ENCODE data around the gene CLIC4.
"Not testable (repeated sequence)": the region's sequence is repeated elsewhere in the genome, so short reads cannot be mapped to it uniquely, and the experiment has no call there.

The CLIC4 gene

DNA sequence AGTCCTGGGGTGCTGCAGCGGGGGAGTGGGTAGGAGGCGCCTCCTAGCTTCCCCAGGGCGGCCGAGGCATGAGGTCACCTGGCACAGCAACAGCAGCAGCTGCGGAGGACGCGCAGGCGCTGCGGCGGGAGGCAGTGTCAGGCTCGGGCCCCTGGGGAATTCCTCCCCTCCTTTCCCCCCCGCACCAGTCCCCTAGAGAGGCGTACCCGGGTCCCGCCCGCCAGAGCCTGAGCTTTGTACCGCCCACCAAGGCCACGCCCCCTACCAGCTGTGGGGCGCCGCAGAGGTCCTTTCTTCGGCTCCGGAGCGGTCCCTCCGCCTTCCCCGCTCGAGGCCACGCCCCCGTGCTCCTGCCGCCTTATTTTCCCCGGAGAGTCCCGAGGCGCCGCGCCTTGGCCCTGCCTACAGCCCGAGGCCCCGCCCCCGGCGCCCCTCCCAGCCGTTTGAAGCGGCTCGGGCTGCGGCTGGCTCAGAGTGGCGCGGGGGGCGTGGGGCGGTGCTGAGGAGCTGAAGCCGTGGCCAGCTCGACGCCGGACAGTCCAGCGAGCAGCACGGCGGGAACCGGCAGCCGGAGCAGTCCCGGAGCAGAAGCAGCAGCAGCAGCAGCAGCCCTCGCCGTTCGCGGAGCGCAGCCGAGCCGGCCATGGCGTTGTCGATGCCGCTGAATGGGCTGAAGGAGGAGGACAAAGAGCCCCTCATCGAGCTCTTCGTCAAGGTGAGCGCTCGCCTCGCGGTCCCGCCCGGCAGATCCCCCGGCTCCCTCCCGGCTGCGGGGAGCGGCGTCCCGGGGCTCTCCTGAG lies at the start of gene CLIC4:
Gene CLIC4 (plus strand): TSS at position 537 of the 800 bp plus-strand sequence. CDS start 107 bp downstream, at position 644.
- DNase-seq (ENCODE audit: low spot score), result peak; percentile 99

DNA sequence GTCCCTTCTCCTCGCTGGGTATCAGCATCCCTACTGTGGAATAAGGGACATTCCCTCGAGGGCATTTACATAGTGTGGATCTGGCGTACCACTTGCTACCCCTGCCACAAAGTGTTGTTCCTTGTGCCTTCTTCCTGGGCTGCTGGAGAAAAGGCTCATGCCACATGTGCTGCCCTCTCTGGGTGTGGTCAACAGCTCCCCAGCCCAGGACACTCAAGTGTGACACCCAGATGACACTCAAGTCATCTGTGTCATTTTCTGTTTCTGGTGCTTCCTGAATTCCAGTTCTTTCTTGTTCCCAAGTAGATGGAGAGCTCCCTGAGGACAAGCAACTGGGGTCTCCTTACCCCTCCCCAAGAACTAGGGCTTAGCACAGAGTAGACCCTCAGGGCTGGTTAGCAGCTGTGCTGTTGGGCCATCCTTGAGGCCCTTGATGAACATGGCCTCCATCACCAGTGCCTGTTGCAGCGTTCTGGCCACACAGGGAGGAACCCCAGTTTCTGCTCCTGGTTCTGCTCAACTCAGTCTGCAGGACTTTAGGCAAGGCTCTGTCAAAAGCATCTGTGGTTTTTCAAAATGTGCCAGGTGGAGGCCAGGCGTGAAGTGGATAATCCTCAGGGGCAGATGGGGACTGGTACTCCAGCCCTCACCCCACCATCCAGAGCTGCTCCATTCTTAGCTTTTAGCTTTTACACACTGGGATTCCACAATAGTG lies 49.0 kb upstream of the CLIC4 start:
- no peak for DNase-seq (ENCODE audit: low spot score)

DNA sequence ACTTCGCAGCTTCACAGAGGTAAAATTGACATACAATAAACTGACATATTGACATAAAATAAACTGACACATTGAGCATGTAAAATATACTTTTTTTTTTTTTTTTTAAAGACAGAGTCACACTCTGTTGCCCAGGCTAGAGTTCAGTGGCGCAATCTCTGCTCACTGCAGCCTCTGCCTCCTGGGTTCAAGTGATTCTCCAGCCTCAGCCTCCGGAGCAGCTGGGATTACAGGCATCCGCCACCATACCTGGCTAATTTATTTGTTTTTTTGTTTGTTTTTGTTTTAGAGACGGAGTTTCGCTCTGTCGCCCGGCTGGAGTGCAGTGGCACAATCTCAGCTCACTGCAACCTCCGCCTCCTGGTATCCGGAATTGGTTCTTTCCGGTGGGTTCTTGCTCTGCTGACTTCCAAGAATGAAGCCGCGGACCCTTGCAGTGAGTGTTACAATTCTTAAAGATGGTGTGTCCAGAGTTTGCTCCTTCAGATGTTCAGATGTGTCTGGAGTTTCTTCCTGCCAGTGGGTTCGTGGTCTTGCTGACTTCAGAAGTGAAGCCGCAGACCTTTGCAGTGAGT lies 48.4 kb upstream of the CLIC4 start:
- DNase-seq (ENCODE audit: low spot score), result no peak

DNA sequence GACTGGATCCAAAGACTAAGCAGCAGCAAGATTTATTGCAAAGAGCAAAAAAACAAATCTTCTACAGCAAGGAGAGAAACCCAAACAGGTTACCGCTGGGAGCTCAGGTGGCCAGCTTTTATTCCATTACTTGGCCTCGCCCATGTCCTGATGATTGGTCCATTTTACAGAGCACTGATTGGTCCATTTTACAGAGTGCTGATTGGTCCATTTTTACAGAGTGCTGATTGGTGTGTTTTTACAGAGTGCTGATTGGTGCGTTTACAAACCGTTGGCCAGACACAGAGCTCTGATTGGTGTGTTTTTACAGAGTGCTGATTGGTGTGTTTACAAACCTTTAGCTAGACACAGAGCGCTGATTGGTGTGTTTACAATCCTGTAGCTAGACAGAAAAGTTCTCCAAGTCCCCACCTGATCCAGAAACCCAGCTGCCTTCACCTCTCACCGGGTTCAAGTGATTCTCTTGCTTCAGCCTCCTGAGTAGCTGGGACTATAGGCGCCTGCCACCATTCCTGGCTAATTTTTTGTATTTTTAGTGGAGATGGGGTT lies 47.7 kb upstream of the CLIC4 start:
- not testable (repeated sequence) for DNase-seq (ENCODE audit: low spot score)

DNA sequence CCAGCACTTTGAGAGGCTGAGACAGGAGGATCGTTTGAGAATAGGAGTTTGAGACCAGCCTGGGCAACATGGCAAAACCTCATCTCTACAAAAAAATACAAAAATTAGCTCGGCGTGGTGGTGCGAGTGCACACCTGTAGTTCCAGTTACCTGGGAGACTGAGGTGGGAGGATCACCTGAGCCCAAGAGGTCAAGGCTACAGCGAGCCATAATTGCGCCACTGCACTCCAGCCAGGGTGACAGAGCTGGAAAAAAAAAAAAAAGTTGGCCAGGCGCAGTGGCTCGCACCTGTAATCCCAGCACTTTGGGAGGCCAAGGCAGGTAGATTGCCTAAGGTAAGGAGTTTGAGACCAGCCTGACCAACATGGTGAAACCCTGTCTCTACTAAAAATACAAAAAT lies 46.9 kb upstream of the CLIC4 start:
- not testable (repeated sequence) for DNase-seq (ENCODE audit: low spot score)

DNA sequence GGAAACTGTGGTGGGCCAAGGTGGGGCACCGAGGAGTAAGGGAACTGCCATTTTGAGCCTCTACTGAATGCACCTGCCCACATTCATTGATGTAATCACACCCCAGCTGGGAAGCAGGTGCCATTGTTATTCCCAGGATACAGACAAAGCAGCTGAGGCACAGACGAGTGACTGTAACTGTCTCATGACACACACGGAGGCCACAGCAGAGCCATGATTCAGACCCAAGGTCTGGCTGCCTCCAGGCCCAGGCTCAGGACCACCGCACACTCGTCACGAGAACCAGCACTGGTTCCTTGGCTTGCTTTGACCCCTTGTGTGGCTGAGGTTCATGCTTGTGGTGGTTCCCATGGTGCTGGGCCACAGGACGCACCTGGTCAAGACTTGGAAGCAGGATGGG lies 45.6 kb upstream of the CLIC4 start:
- DNase-seq (ENCODE audit: low spot score), result no peak

DNA sequence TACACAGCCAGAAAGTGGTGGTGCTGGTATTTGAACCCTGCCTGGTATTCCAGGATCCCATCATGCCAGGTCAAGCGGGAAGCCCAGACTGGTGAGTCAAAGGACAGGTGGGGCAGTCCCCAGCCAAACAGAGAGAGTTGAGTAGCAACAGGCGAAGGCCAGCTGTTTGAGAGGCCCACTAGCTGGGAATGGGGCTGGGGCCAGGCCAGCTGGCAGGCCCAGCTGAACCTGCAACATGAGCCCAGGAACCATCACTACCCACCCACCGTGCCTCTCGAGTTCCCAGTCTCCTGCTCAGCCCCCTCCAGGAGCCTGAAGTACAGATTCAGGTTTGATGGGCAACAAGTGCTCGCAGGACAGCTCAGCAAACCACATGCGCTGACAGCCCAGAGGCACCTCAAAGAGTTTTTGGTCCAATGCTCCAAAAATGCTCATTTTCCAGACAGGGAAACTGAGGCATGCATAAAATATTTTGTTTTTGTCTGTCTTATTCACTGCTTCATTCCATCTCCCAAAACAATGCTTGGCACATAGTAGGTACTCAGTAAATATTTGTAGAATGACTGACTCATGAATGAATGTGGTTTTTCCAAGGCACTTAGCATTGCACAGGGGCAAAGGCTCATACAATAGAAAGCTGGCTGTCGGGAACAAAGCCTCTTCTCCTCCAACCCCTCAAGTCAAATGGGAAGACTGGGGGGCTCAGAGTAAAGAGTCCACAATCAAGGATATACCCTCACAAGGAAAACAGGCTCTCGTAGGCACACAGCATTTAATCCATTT lies 42.5 kb upstream of the CLIC4 start:
- no peak for DNase-seq (ENCODE audit: low spot score)

DNA sequence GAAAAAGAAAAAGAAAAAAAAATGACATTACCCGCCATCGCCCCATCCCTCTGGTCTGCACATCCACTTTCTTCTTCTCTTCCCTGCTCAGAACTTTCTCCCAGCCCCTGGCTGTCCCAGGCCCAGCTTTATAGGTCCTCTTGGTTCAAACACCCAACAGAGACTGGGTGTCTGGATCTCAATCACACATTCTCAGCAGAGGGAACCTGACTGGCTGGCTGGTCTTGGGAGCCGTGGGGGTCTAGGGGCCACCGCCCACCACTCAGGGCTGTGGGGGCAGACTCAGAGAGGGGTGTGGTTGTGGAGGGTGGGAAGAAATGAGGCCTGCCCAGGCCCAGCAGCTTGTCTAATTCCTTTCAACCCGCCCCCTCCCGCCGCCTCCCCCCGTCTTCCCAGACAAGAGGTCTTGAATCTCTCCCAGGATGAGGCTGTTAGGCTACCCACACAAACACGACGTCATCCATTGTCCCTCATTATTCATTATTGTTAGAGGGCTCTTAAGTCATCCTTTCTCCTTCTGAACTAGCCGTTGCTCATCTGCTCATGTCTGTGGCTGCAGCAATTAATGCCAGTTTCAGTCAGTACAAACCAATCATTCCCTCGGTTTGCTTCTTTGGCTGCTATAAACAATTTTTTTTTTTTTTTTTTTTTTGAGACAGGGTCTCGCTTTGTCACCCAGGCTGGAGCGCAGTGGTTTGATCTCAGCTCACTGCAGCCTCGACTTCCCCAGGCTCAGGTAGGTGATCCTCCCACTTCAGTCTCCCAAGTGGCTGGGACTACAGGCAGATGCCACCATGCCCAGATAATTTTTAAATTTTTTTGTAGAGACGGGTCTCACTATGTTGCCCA lies 40.6 kb upstream of the CLIC4 start:
- peak; percentile 95 for DNase-seq (ENCODE audit: low spot score)

DNA sequence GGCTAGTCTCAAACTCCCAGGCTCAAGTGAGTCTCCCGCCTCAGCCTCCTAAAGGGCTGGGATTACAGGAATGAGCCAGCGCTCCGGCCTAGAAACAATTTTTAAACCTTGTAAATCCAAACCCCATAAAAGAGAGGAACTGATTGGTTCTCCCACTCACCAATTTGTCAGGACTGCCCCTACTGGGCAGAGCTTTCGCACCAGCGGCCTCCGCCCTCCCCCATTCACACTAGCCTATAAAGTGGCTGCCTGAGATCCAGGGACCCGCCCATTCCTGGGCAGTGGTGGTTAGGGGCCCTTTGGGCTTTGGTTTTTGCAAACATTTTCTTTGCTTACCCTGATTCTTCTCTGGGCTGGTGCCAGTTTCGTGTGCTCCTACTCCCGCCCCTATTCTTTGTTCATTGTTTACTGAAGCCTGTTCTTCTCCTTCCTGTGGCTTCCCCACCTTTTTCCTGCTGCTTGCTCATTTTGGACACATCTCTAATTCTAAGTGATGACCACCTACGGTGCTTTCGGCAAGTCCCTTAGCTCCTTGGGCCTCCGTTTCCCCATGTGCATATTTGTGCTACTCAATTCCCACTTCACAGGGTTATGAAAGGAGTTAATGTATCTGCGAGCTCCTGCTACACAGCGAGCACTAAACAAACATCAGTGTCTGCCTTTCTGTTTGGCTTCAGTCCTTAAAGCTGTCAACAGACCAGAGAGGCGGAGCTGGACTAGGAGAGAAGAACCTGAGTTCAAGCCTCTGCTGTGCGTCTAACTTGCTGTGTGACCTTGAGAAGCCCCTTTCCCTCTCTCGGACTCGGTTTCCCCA lies 39.8 kb upstream of the CLIC4 start:
- peak; percentile 90 for DNase-seq (ENCODE audit: low spot score)

DNA sequence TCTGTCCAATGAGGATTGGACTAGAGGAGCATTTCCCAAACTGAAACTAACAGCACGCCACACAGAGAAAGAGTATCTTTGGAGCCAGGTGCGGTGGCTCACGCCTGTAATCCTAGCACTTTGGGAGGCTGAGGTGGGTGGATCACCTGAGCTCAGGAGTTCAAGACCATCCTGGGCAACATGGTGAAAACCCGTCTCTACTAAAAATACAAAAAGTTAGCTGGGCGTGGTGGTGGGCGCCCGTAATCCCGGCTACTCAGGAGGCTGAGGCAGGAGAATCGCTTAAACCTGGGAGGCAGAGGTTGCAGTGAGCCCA lies 39.2 kb upstream of the CLIC4 start:
- not testable (repeated sequence) for DNase-seq (ENCODE audit: low spot score)

DNA sequence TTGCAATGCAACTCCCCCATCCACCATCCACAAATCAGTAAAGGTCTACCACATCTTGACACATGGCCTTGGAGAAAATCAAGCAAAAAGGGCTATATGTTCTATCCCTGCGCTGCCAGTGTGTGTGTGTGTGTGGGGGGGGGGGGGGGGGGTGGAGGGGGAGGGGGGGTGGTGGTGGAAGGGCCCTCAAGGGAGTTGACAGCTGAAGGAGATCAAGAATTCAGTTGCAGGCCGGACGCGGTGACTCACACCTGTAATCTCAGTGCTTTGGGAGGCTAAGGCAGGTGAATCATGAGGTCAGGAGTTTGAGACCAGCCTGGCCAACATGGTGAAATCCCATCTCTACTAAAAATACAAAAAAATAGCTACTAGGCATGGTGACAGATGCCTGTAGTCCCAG lies 37.6 kb upstream of the CLIC4 start:
- DNase-seq (ENCODE audit: low spot score), result no peak

DNA sequence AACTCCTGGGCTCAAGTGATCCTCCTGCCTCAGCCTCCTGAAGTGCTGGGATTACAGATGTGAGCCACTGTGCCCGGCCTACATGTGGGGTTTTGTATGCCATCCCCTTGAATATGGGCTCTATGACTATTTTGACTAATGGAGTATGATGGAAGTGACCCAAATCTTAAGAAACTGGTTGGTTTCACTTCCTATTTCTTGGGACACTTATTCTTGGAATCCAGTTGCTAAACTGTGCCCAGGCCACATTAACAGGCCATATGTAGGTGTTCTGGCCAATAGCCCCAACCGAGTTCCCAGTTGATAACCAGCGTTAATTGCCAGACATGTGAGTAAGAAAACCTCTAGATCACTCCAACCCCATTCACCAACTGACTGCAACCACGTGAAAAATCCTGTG lies 36.3 kb upstream of the CLIC4 start:
- no peak for DNase-seq (ENCODE audit: low spot score)

DNA sequence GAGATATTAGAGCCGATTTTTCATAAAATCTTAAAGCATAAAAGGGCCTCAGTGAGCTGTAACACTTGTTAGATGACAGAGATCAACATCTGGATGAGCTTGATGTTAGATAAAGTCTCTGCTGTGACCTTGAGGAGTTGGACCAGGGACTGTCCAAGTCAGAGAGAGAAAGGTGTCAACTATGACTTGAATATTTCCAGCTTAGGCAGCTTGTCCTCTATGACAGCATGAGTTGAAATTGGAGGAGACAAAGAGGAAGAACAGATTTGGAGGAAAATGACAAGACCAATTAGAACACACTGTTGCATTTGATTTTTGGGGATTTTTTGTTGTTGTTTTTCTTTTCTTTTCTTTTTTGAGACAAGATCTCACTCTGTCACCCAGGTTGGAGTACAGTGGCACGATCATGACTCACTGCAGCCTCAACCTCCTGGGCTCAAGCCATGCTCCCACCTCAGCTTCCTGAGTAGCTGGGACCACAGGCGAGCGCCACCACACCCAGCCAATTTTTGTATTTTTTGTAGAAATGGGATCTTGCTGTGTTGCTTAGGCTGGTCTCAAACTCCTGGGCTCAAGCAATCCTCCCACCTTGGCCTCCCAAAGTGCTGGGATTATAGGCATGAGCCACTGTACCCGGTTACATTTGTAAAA lies 35.3 kb upstream of the CLIC4 start:
- no peak for DNase-seq (ENCODE audit: low spot score)

DNA sequence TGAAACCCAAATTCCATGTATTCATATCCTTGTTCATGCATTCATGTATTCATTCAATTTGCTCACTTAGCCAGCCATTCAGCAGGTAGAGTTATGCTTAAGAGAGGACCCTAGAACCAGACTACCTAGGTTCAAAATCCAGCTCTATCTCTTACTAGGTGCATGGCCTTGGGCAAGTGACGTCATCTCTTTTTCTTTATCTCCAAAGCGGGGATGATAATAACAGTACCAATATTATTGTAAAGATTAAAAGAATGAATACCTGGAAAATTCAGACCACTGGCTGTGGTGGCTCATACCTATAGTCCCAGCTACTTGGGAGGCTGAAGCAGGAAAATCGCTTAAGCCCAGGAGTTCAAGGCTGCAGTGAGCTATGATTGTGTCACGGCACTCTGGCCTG lies 33.9 kb upstream of the CLIC4 start:
- DNase-seq (ENCODE audit: low spot score), result no peak

DNA sequence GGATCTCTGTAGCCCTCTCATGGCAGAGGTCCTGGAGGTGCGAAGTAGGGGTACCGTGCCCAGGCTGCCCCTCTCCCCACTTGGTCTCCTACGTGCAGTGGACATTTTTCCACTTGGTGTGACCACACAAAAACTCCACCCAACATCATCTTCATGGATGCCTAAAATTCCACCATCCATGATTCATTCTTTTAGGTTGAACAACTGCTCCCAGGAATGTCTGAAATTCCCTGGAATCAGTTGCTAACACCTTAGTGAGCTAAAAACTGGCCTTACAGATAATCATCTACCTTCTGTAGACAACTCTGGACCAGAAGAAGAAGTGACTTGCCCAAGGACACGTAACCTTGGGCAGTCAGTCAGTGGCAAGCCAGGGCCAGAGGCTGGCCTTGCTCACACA lies 32.1 kb upstream of the CLIC4 start:
- DNase-seq (ENCODE audit: low spot score), result no peak

DNA sequence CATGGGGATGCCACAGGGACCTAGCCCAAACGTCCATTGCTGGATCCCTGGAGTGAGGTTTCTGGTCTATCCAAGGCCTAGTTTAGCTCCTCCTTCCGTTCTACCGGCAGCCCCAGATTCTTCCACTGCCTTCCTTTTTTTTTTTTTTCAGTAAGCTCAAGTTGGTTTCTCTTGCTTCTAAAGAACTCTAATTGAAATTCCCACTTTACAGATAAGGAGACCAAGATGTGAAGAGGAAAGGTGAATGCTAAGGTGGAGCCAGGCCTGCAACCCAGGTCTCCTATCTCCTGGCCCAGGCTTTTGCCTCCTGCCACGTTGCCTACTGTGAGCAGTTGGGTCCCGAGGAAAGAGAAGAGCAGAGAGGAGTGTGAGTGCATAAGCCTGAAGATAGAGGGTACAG lies 31.5 kb upstream of the CLIC4 start:
- no peak for DNase-seq (ENCODE audit: low spot score)

DNA sequence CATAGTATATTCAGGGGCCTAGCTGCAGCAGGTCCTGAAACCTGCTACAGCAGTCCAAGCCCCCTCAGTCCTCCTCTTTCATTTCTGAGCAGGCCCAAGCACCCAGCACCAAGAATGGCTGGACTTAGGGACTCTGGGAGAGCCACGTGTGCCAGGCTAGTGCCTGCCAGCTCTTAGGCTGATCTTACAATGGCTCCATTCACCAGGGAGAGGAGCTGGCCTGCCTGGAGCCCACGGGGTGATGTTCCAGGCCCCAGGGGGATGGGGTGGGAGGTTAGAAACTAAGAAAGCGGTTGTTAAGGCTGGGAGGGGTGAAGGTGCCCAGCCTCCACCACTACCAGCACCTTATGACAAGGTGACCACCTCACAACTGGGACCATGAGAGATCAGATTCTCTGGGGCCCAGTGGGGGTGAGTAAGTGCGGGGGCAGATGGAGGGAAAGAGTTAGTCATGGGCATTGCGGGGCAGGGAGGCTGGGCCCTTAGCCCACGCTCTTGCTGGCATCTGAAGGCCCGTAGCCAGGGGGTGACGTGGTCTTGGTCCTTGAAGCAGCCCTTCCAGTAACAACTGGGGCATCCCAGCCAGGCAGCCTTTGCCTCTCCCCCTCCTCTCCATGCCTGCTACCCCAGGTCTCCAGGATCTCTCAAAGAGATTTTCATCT lies 30.3 kb upstream of the CLIC4 start:
- peak; percentile 97 for DNase-seq (ENCODE audit: low spot score)

DNA sequence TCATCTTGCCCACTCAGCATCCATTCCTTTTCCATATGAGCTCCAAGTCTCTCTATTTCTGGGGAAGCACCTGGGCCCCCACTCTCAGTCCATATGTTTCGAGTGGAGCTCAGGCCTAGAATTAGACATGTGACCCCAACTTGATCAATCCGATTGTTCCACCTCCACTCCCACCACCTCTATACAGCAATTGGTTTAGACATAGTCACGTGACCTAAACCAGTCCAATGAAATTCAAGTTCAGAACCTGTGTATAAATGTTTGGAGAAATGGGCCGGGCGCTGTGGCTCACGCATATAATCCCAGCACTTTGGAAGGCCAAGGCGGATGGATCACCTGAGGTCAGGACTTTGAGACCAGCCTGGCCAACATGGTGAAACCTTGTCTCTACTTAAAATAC lies 29.6 kb upstream of the CLIC4 start:
- no peak for DNase-seq (ENCODE audit: low spot score)

DNA sequence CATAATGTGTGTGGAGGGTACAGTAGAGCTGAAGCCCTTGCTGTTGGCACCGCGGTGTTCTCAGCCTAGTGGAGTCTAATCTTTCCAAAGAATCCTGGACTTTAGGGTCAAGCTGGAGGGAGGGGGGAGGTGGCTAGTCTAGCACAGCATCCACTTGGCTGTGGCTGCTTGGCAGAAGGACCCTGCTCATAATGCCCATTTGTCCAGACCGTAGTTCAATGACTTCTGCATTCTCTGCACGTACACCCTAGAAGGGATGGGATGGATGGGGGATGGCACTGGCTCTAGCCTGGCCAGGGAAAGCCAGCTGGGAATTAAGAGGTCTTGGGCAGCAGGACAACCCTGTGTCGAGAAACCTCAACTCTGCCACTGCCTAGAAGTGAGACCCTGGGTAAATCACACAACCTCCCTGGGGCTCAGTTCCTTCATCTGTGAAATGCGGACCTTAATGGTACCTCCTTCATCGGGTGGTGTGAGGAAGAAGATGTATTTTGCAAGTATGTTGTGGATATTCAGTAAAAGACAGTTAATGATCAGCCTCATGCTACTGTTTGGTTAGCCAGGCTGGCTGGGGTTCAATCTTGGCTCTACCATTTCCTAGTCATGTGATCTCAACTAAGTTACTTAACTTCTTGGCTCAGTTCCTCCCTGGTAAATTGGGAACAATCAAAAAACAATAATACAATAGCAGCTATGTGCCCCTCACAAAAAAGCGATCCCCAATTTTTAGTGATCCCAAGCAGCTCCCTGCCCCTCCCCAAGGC lies 27.2 kb upstream of the CLIC4 start:
- peak; percentile 98 for DNase-seq (ENCODE audit: low spot score)

Data from putamen (tissue), 1 donor.